RWPE2 (cell line): ENCODE data around the gene ZNF423.
A peak's percentile ranks its signal among the peaks of the same experiment; 100 is the strongest.
"Not testable (repeated sequence)": the region's sequence is repeated elsewhere in the genome, so short reads cannot be mapped to it uniquely, and the experiment has no call there.

Experiments used
- ATAC-seq: fragments of 200-7000 bp; cut with Tn5 transposase; 3 replicates; pipeline ENCODE4 v1.9.1; 2021; ENCODE audit warnings: low read depth
- DNase-seq: peaks from one replicate; pipeline ENCODE4 v3.0.0-alpha.2; 2020; ENCODE audit warnings: low spot score
- H3K27ac ChIP-seq: fragments of 450-650 bp; 2 replicates; pipeline ENCODE4 v1.5.1; 2017; ENCODE audit warnings: mild to moderate bottlenecking; ENCODE audit not compliant: poor library complexity, severe bottlenecking
- H3K27me3 ChIP-seq: fragments of 250-450 bp; sonication (Bioruptor Pico); 2 replicates; pipeline ENCODE4 v1.5.1; 2021; ENCODE audit warnings: mild to moderate bottlenecking, moderate library complexity; ENCODE audit not compliant: insufficient read depth, poor library complexity, severe bottlenecking
- H3K36me3 ChIP-seq: fragments of 250-450 bp; sonication (Bioruptor Pico); 2 replicates; pipeline ENCODE4 v1.5.1; 2020; ENCODE audit warnings: low read depth, mild to moderate bottlenecking, moderate library complexity
- H3K4me1 ChIP-seq: fragments of 250-450 bp; sonication (Bioruptor Pico); 2 replicates; pipeline ENCODE4 v1.5.1; 2021; ENCODE audit warnings: mild to moderate bottlenecking, moderate library complexity; ENCODE audit not compliant: insufficient read depth, poor library complexity, severe bottlenecking
- H3K4me3 ChIP-seq: fragments of 250-450 bp; sonication (Bioruptor Pico); 2 replicates; pipeline ENCODE4 v1.5.1; 2021; ENCODE audit warnings: mild to moderate bottlenecking, moderate library complexity; ENCODE audit not compliant: severe bottlenecking
- H3K9me3 ChIP-seq: fragments of 250-450 bp; sonication (Bioruptor Pico); 2 replicates; pipeline ENCODE4 v1.5.1; 2021; ENCODE audit warnings: mild to moderate bottlenecking, moderate library complexity; ENCODE audit not compliant: severe bottlenecking
- TF ChIP-seq, protein P1 (sequence below): fragments of 450-650 bp; IDR thresholded peaks from one replicate; pipeline ENCODE4 v1.5.1; 2017; ENCODE audit warnings: mild to moderate bottlenecking, moderate library complexity; ENCODE audit not compliant: poor library complexity, severe bottlenecking

Gene ZNF423

DNA sequence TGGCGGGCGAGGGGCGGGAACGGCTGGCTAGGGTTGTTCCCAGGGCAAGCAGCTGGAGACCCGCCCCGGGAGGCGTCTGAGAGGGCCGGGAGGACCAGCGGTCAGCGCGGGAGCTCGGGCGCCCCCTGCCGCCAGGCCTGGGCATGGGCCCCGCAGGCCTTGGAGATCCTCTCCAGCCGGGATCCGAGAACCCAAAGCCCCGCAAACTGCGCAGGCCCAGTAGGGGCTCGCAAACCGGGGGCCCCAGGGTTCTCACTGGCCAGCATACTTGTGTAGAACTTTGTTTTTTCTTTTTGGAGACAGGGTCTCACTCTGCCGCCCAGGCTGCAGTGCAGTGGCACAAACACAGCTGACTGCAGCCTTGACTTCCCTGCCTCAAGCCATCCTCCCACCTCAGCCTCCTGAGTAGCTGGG lies 20.8 kb upstream of the ZNF423 start:
- no peak overlapping the region for H3K4me3 ChIP-seq
- peaks cover 47% of the 10 kb centered on the region for H3K27me3 ChIP-seq
- H3K4me1 ChIP-seq, result no peaks in the 10 kb centered on the region
- no peaks in the 10 kb centered on the region for H3K9me3 ChIP-seq
- H3K36me3 ChIP-seq, result no peaks in the 10 kb centered on the region
- peak; percentile 59 for ATAC-seq
- H3K27ac ChIP-seq, result no peak overlapping the region
- TF ChIP-seq, protein P1, sequence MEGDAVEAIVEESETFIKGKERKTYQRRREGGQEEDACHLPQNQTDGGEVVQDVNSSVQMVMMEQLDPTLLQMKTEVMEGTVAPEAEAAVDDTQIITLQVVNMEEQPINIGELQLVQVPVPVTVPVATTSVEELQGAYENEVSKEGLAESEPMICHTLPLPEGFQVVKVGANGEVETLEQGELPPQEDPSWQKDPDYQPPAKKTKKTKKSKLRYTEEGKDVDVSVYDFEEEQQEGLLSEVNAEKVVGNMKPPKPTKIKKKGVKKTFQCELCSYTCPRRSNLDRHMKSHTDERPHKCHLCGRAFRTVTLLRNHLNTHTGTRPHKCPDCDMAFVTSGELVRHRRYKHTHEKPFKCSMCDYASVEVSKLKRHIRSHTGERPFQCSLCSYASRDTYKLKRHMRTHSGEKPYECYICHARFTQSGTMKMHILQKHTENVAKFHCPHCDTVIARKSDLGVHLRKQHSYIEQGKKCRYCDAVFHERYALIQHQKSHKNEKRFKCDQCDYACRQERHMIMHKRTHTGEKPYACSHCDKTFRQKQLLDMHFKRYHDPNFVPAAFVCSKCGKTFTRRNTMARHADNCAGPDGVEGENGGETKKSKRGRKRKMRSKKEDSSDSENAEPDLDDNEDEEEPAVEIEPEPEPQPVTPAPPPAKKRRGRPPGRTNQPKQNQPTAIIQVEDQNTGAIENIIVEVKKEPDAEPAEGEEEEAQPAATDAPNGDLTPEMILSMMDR, result peak; percentile 66
- DNase-seq, result no peak

DNA sequence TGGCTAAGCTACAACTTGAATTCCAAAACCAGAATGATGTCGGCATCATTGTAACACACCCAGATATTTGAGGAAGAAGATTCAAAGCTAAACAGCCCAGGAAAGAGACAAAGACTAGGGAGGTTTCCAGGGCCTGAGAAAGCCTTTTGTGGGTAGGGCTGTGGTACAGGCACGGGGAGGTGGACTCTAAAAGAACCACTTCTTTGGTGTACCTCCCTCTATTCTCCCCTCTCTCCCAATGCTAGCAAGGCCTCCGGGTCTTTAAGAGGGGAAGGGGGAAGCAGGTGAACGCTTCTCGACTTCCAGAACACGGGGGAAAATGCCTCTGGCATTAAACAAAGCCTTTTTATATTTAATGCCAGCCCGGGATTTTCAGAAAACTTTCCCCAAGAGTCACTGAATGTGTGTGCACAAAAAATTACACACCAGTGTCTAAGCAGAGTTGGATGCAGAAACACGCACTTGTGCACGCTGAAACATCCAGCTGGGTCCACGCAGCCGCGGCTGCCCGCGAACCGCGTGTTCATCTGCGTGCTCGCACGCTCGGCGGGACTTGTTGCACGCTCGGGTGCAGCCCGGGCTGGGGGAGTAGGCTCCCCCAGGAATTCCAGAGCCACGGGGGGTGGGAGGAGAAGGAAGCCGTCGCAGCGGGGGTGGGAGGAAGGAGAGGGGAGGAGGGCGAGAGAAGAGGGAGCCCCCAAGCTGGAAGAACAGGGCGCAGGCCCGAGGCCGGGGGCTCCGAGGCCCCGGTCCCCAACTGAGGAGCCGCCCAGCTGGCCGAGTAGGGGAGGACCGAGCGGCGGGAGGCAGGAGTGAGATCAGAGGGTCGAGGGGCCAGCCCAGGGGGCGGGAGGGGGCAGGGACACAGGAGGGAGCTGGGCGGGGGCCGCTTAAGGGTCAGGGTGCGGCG lies 20.1 kb upstream of the ZNF423 start:
- DNase-seq (no peak), ATAC-seq (no peak; the same call in 1 of the 3 replicates)
- Histone ChIP-seq H3K27ac (no peak overlapping the region), H3K27me3 (peaks cover 52% of the 10 kb centered on the region), H3K4me1 (no peaks in the 10 kb centered on the region), H3K4me3 (no peak overlapping the region), H3K36me3 (no peaks in the 10 kb centered on the region), H3K9me3 (no peaks in the 10 kb centered on the region)
- TF ChIP-seq, protein P1, result no peak

DNA sequence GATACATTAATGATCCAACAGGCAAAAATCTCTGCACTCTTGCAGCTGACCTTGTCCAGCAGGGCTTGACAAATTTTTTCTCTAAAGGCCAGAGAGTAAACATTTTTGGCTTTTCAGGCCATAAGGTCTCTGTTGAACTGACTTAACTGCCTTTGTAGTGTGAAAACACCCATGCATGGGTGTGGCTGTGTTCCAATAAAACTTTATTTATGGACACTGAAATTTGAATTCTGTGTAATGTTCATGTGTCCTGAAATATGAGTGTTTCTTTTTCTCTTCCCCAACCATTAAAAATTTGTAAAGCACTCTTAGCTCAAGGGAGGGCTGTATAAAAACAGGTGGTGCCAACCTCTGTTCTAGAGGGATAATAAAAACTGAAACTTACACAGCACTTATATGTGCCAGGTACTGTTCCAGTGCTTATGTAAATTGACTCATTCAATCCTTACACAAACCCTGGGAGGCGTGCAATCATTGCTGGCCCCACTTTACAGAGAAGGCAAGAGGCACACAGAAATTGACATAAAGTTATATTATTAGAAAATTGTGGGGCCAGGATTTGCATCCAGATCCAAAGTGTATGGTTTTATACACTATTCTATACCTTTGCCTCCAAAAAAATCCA lies 18.8 kb upstream of the ZNF423 start:
- TF ChIP-seq, protein P1, result no peak
- Histone ChIP-seq H3K4me3 (no peak overlapping the region), H3K9me3 (no peaks in the 10 kb centered on the region), H3K27ac (no peak overlapping the region), H3K36me3 (no peaks in the 10 kb centered on the region), H3K27me3 (peaks cover 58% of the 10 kb centered on the region), H3K4me1 (no peaks in the 10 kb centered on the region)
- ATAC-seq (no peak), DNase-seq (no peak)

DNA sequence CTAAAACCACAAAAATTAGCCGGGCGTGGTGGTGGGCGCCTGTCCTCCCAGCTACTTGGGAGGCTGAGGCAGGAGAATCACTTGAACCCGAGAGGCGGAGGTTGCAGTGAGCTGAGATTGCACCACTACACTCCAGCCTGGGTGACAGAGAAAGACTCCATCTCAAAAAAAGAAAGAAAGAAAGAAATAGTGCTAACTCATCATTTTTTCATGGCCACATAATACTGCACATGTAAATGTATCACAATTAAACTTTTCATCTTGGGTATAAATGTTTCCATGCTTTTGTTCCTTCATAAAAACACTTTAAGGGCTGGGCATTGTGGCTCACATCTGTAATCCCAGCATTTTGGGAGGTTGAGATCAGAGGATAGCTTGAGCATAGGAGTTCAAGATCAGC lies 15.9 kb upstream of the ZNF423 start:
- not testable (repeated sequence) for ATAC-seq, H3K36me3 ChIP-seq, H3K4me1 ChIP-seq, H3K27ac ChIP-seq, DNase-seq, H3K4me3 ChIP-seq, H3K9me3 ChIP-seq
- peaks cover 40% of the 10 kb centered on the region for H3K27me3 ChIP-seq

DNA sequence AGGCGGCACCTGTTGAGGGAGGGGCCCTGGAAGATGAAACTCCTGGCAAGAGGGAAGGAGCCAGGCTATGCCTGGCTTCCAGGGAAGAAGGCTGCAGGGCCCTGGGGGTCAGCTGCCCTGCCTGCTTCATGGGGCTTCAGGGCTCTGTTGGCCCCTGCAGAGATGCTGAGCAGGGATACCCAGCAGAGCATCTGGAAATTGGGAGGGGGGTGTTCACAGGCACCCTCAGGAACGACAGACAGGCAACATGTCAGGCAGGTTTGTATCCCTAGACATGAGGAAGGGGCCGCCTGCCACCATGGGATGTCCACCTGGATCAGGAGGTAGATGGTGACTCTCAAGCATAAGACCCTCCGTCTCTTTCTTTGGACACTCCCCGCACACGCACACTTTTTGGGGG lies 13.8 kb upstream of the ZNF423 start:
- no peak overlapping the region for H3K27ac ChIP-seq
- H3K27me3 ChIP-seq, result peaks cover 23% of the 10 kb centered on the region
- H3K4me1 ChIP-seq, result no peaks in the 10 kb centered on the region
- DNase-seq, result no peak
- TF ChIP-seq, protein P1, result no peak
- no peaks in the 10 kb centered on the region for H3K36me3 ChIP-seq
- ATAC-seq, result no peak
- no peaks in the 10 kb centered on the region for H3K9me3 ChIP-seq
- no peak overlapping the region for H3K4me3 ChIP-seq
